ENCODE results near the gene CHGA.

The CHGA gene

DNA sequence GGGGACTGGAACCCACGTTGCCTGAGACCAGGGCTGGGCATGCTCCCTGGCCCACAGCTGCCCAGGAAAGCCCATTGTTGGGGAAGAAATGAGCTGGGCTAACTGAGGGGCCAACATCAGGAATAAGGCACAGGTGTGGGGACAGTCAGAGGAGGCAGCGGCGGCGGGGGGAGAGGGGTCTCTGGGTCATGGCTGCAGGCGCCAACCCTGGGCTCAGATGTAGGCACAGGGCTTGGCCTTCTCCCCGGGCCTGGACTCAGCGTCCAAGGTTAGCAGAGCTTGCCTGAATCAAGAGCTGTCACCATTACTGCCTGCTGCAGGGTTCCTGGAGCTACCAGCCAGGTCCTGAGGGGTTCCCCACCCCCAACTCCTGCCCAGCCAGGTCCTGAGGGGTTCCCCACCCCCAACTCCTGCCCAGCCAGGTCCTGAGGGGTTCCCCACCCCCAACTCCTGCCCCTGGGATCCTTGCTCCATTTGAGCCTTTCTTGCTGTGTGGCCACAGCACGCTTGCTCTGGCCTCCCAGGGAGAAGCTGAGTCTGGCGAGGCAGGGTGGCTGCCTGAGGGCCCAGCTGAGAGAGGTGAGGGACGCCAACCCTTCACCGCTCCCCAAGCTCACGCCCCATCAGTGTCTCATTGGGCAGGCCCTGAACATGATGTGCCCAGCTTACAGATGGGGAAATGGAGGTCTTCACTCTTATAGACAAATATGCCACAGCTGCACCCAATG, 6.2 kb downstream of the CHGA start:
- no peak for DNase-seq (ENCODE audit: low read depth)
- no peak overlapping the region for H3K4me3 ChIP-seq (ENCODE audit: low read depth, low read length)
- TF ChIP-seq CTCF (IDR thresholded peaks at IDR 0.05; ENCODE audit: insufficient read depth, low read depth, low read length, missing control alignments) = no peak

DNA sequence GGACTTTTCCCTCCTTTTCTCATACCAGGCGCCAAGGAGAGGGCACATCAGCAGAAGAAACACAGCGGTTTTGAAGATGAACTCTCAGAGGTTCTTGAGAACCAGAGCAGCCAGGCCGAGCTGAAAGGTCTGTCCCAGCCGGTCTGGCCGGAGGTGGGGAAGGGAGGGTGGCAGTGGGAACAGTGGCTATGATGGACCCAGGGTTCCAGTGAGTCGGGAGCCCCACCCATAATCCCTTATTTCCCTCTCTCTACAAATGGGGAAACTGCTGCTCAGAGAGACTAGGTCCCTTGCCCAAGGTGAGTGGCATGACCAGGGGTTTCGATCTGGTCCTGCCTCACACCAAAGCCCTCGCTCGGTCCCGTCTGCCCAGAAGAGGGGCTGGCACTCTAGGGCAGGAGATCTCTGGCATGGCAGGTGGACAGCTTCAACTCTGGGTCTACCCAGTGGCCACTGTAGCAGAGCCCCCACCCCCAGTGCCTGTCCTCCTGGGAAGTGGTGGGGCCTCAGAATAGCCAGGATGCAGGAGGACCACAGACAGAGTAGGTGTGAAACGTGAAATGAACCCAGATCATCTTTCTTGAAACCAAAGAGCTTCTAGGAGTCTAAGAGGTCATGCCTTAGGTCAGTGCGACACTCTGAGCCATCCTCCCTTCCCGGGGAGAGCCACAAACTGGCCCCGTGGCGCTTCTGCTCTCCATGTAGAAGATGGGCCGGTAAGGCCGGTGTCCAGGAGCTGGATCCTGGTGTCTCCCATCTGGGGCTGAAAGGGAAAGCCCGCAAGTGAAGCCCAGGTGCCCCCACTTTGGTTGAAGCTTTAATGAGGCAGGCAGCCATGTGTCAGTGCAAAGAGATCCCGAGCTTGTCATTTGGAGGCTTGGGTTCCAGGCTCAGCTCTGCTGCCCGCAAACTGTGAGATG, 7.0 kb downstream of the CHGA start:
- DNase-seq (ENCODE audit: low read depth) = no peak
- no peak for TF ChIP-seq CTCF (IDR thresholded peaks at IDR 0.05; ENCODE audit: insufficient read depth, low read depth, low read length, missing control alignments)
- H3K4me3 ChIP-seq (ENCODE audit: low read depth, low read length) = no peak overlapping the region

- no peak overlapping the region for H3K4me3 ChIP-seq (ENCODE audit: low read depth, low read length)
- no peak for TF ChIP-seq CTCF (IDR thresholded peaks at IDR 0.05; ENCODE audit: insufficient read depth, low read depth, low read length, missing control alignments)
- no peak for DNase-seq (ENCODE audit: low read depth)
Measured at GRCh38 chr14:92930737-92931602, 8.0 kb downstream of the CHGA start.

GRCh38 chr14:92931681-92932447, 8.9 kb downstream of the CHGA start:
- no peak for DNase-seq (ENCODE audit: low read depth)
- no peak for TF ChIP-seq CTCF (IDR thresholded peaks at IDR 0.05; ENCODE audit: insufficient read depth, low read depth, low read length, missing control alignments)
- no peak overlapping the region for H3K4me3 ChIP-seq (ENCODE audit: low read depth, low read length)

- DNase-seq (ENCODE audit: low read depth) = no peak
- no peak overlapping the region for H3K4me3 ChIP-seq (ENCODE audit: low read depth, low read length)
- no peak for TF ChIP-seq CTCF (IDR thresholded peaks at IDR 0.05; ENCODE audit: insufficient read depth, low read depth, low read length, missing control alignments)
Measured at GRCh38 chr14:92932448-92933395, 9.8 kb downstream of the CHGA start.
